Transverse colon (tissue), 4 donors: Measurements from ENCODE around the gene MIGA1. TPM values are rescaled to one million over a fixed set of nuclear protein-coding genes. Genes with fewer than 3 reads are reported as not detected.
"Not testable (repeated sequence)": the region's sequence is repeated elsewhere in the genome, so short reads cannot be mapped to it uniquely, and the experiment has no call there.

Experiments used
- DNase-seq: peaks from one replicate; pipeline ENCODE4 v3.0.0-alpha.2; 2019
- H3K27ac ChIP-seq, 4 donors: fragments of 200-600 bp; sonication (generic); 2 replicates each; pipeline ENCODE4 v1.5.1; 2016 to 2018; ENCODE audit warnings: inconsistent platforms in 4 of 4
- H3K27me3 ChIP-seq: fragments of 200-600 bp; sonication (generic); 2 replicates; pipeline ENCODE4 v1.5.1; 2017; ENCODE audit warnings: inconsistent platforms
- H3K36me3 ChIP-seq, 4 donors: fragments of 200-600 bp; sonication (generic); 2 replicates each; pipeline ENCODE4 v1.5.1; 2017 to 2019; ENCODE audit warnings: inconsistent platforms in 4 of 4
- H3K4me1 ChIP-seq, 4 donors: fragments of 200-600 bp; sonication (generic); 2 replicates each; pipeline ENCODE4 v1.5.1; 2017 to 2020; ENCODE audit warnings: inconsistent platforms in 4 of 4
- H3K4me3 ChIP-seq, 4 donors: fragments of 200-600 bp; sonication (generic); 1 replicate in 1 of 4; 2 replicates in 3 of 4; pipeline versions ENCODE4 v1.5.1 to v1.6.1; 2017 to 2019; ENCODE audit warnings: inconsistent platforms in 4 of 4
- H3K9me3 ChIP-seq, 2 donors: fragments of 200-600 bp; sonication (generic); 2 replicates each; pipeline ENCODE4 v1.5.1; 2017 to 2019; ENCODE audit warnings: inconsistent platforms in 2 of 2
- CTCF ChIP-seq, 5 experiments: fragments of 200-600 bp in 3 of 5; fragments of 450-650 bp in 2 of 5; sonication (generic) in 3 of 5; IDR thresholded peaks; 1 replicate in 2 of 5; 2 replicates in 3 of 5; pipeline ENCODE4 v1.5.1; 2016 to 2017; ENCODE audit warnings: antibody characterized with exemption in 5 of 5, inconsistent platforms in 3 of 5, mild to moderate bottlenecking in 2 of 5, moderate library complexity in 1 of 5
- EP300 ChIP-seq: sonication (generic); formaldehyde crosslinking; IDR thresholded peaks from one replicate; pipeline ENCODE4 v1.6.1; 2017; ENCODE audit warnings: antibody characterized with exemption, low read depth
- POLR2A ChIP-seq: fragments of 450-650 bp; IDR thresholded peaks from one replicate; pipeline ENCODE4 v1.6.1; 2016; ENCODE audit warnings: antibody characterized with exemption, mild to moderate bottlenecking, moderate library complexity
- POLR2AphosphoS5 ChIP-seq, 3 donors: sonication (generic); formaldehyde crosslinking; IDR thresholded peaks; one replicate each; pipeline ENCODE4 v1.6.1; 2016; ENCODE audit warnings: antibody characterized with exemption in 3 of 3
- whole genome bisulfite sequencing, 2 donors: methylation state at CpG; one replicate each; pipeline ENCODE4 v1.1.5; 2018; ENCODE audit warnings: low coverage in 1 of 2; 5-methylcytosine and 5-hydroxymethylcytosine counted together
- in situ Hi-C, 4 donors: fragments of 200-750 bp; cut with MboI; loops; one replicate each; pipeline versions ENCODE4 v1.15.0 to v1.15.1; 2017; ENCODE audit warnings: low sequenced_read_pairs in 3 of 4, low pct_ligation_motif_present in 1 of 4, low pct_unique_long_range_greater_than_20kb in 1 of 4
- intact Hi-C: fragments of 100-400 bp; cut with DNase I; formaldehyde crosslinking; loops from one replicate; pipeline ENCODE4 v1.15.1; 2023; ENCODE audit warnings: low total_unique reads
- total RNA-seq, 4 donors: library from RNA; depleted of rRNA; stranded (reverse); fragments of >200 nt; gene quantifications; one replicate each; pipeline ENCODE4 v1.1.0, GENCODE V29; 2016

Gene MIGA1
- total RNA-seq, 4 donors from 2014 or later, result 8.2 to 19.1 (median 18.0) TPM

DNA sequence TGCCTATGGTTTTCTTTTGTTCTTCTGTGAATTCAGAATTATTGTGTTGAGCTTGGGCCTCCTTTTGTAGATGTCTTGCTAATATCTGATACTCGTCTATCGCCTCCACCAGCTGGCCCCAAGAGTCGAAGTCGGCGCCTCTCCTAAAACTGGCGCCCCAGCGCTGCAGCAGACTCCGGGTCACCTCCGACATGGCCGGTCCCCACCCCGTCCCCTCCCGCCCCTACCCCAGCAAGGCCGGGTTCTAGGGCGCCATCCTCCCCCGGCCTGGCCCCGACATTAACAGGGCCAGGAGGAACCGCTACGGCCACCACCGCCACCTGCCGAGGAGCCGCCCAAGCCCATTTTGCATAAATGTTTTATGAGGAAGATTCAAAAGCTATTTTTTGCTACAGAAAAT is 32.1 kb downstream of the MIGA1 start:
- DNase-seq, H3K4me1 ChIP-seq, intact Hi-C loops, H3K27ac ChIP-seq, H3K9me3 ChIP-seq, H3K27me3 ChIP-seq, H3K4me3 ChIP-seq: not testable (repeated sequence)
- H3K36me3 ChIP-seq, result peaks cover 0 to 53% (median 9%) of the 10 kb centered on the region in 4 donors
- in situ Hi-C loops, result loop anchor here in 2 of 4 donors (25.0 kb wide), 1 partner anchor 301 kb away; no protein-coding TSS in a partner anchor
- 83 to 97% methylated on average over 1 to 16 of the region's 21 CpGs for WGBS, 2 donors

- Histone ChIP-seq H3K4me1 (no peaks in the 10 kb centered on the region), H3K36me3 (peaks cover 0 to 49% (median 13%) of the 10 kb centered on the region in 4 donors), H3K27ac (no peak overlapping the region), H3K27me3 (no peaks in the 10 kb centered on the region), H3K9me3 (no peaks in the 10 kb centered on the region), H3K4me3 (no peak overlapping the region)
- no peak for DNase-seq
- TF ChIP-seq EP300 (no peak), POLR2AphosphoS5 (IDR thresholded peaks at IDR 0.05) (no peak), CTCF (IDR thresholded peaks at IDR 0.05) (no peak), POLR2A (no peak)
- 81 to 83% methylated on average over 2 to 7 of the region's 7 CpGs for WGBS, 2 donors
- intact Hi-C loops, result no loop called here
- in situ Hi-C loops, result loop anchor here in 2 of 4 donors (25.0 kb wide), 1 partner anchor 295 kb away; no protein-coding TSS in a partner anchor
Measured at GRCh38 chr1:77817368-77818209, 38.1 kb downstream of the MIGA1 start.

DNA sequence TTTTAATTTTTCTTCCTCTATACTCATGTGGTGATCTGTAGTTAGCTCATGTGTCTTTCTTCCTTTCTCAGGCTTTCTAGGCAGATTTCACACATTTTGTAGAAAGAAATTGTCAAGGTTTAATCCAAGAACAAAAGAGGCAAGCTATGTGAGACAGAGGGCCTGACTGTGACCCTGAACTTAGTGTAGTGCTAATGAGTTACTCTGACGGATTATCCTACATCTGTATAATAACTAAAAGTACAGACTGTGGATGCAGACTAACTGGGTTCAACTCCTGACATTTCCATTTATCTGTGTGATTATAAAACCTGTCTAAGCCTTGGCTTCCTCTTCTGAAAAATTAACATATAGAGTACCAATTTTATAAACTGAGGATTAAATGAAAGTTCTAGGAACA is 40.7 kb downstream of the MIGA1 start:
- Histone ChIP-seq H3K4me1 (no peaks in the 10 kb centered on the region), H3K36me3 (peaks cover 0 to 32% (median 9%) of the 10 kb centered on the region in 4 donors), H3K4me3 (no peak overlapping the region), H3K27ac (no peak overlapping the region), H3K9me3 (no peaks in the 10 kb centered on the region), H3K27me3 (no peaks in the 10 kb centered on the region)
- TF ChIP-seq EP300, result no peak
- no peak for TF ChIP-seq POLR2A
- TF ChIP-seq CTCF (IDR thresholded peaks at IDR 0.05), result no peak
- TF ChIP-seq POLR2AphosphoS5 (IDR thresholded peaks at IDR 0.05), result no peak
- intact Hi-C loops, result no loop called here
- in situ Hi-C loops, result loop anchor here in 2 of 4 donors (25.0 kb wide), 1 partner anchor 292 kb away; no protein-coding TSS in a partner anchor
- DNase-seq, result no peak
- 80 to 100% methylated on average over 1 of the region's 1 CpG for WGBS, 2 donors

DNA sequence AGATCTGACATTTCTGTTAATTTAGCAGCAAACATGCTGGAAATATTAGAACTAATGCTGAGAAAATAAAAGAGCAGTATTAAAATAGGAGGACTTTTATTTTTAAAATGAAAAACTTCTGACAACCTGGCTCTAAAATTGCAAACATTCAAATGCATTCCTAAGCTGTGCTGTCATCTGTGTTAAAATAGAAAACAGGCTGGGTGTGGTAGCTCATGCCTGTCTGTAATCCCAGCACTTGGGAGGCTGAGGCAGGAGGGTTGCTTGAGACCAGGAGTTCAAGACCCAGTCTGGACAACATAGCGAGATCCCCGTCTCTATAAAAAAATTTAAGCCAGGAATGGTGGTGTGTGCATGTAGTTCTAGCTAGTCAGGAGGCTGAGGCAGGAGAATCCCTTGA is 44.6 kb downstream of the MIGA1 start:
- H3K27ac ChIP-seq, result no peak overlapping the region
- DNase-seq, result no peak
- no peaks in the 10 kb centered on the region for H3K27me3 ChIP-seq
- in situ Hi-C loops (loop anchor here in 2 of 4 donors (25.0 kb wide), 1 partner anchor 288 kb away; no protein-coding TSS in a partner anchor), intact Hi-C loops (no loop called here)
- H3K4me1 ChIP-seq, result peaks cover 0 to 3% (median 0%) of the 10 kb centered on the region in 4 donors
- no peak for TF ChIP-seq POLR2A
- TF ChIP-seq CTCF (IDR thresholded peaks at IDR 0.05), result no peak
- TF ChIP-seq POLR2AphosphoS5 (IDR thresholded peaks at IDR 0.05), result no peak
- no peak for TF ChIP-seq EP300
- 85 to 100% methylated on average over 2 of the region's 2 CpGs for WGBS, 2 donors
- peaks cover 0 to 17% (median 4%) of the 10 kb centered on the region in 4 donors for H3K36me3 ChIP-seq
- H3K4me3 ChIP-seq, result no peak overlapping the region
- no peaks in the 10 kb centered on the region for H3K9me3 ChIP-seq
